ENCODE data around the gene UNK. TPM values are rescaled to one million over a fixed set of nuclear protein-coding genes. Genes with fewer than 3 reads are reported as not detected.
A peak's percentile ranks its signal among the peaks of the same experiment; 100 is the strongest.
"Not testable (repeated sequence)": the region's sequence is repeated elsewhere in the genome, so short reads cannot be mapped to it uniquely, and the experiment has no call there.

UNK gene
- total and polyA plus RNA-seq, 7 experiments from 2014 or later: 21.5 to 49.8 (median 39.7) TPM

DNA sequence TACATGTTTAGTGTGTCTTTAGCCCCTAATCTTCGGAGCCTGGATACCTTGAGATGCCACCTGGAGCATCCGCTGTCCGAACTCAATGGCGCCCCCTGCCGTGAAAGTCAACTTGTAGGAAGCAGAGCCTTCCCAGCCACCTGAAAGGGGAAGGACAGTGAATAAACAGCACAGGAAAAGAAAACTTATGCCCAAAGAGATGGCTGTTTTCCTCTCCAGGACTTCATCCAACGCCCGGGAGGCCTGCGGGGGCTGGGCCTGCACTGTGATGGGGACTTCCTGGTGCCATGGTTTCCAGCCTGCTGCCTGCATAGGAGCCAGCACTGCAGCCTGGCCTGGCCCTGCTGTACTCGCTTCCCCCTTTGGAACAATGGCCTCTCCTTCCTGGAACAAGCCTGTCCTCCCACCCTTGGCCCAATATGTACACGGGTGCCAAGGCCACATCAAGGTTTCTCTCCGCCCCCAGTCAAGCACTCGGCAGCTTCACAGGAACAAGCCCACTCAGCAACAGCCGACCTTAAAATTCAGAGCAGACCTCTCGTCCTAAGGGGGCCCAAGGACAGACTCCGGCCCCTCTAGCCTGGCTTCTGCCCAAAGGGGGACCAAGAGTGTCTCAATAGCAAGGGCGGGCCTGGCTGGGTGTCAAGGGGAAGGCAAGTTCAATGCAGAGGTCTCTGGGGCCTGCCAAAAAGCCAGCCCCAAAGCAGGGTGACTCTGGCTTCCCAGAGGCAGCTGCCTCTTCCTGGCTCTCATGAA lies 64.1 kb downstream of the UNK start:
- H3K27ac Mint-ChIP-seq: peak overlapping the region in 8 of 9 donors; percentile 5 to 83 (median 62)
- peaks cover 0 to 36% (median 6%) of the 10 kb centered on the region in 5 donors for H3K36me3 Mint-ChIP-seq
- intact Hi-C loops (cut with micrococcal nuclease): loop anchor here in 1 of 2 donors (1.0 to 2.0 kb wide), 2 partner anchors 16 to 83 kb away; partner anchors contain the start of gene GALK1
- POLR2A ChIA-PET: interaction anchor here (0.9 to 16.6 kb wide), 9 partner anchors 10 to 95 kb away, joined by 4 to 238 read pairs (median 6); partner anchors contain the start of genes GALK1, TRIM65 and UNK
- peaks cover 13 to 62% (median 24%) of the 10 kb centered on the region in 3 experiments for H3K36me3 ChIP-seq (ENCODE audit: control insufficient read depth in 2 of 3, insufficient read depth in 3 of 3, low read length in 3 of 3)
- H3K27ac ChIP-seq (ENCODE audit: low read depth, low read length): peak overlapping the region; percentile 36
- no peaks in the 10 kb centered on the region for H3K27me3 ChIP-seq (ENCODE audit: control insufficient read depth in 2 of 2, insufficient read depth in 2 of 2, low read length in 2 of 2)
- DNase-seq (peak; percentile 58 to 77 (median 73)), ATAC-seq (no peak)
- peaks cover 15 to 23% of the 10 kb centered on the region in 2 donors for H3K4me1 ChIP-seq (ENCODE audit: control insufficient read depth in 2 of 2, insufficient read depth in 2 of 2, low read length in 2 of 2)
- no peak overlapping the region for H3K4me3 ChIP-seq (ENCODE audit: low read length)
- no peaks in the 10 kb centered on the region for H3K9me3 Mint-ChIP-seq
- CTCF ChIA-PET: interaction anchor here (0.9 to 2.9 kb wide), 4 partner anchors 57 to 95 kb away, joined by 3 to 9 read pairs (median 6); partner anchors contain the start of gene GALK1
- H3K27me3 Mint-ChIP-seq: no peaks in the 10 kb centered on the region
- H3K4me3 Mint-ChIP-seq: peak overlapping the region in 2 of 10 donors; percentile 6 to 13
- no peaks in the 10 kb centered on the region for H3K9me3 ChIP-seq (ENCODE audit: control insufficient read depth in 2 of 3, low read length in 3 of 3)
- peaks cover 14 to 47% (median 24%) of the 10 kb centered on the region in 7 donors for H3K4me1 Mint-ChIP-seq

DNA sequence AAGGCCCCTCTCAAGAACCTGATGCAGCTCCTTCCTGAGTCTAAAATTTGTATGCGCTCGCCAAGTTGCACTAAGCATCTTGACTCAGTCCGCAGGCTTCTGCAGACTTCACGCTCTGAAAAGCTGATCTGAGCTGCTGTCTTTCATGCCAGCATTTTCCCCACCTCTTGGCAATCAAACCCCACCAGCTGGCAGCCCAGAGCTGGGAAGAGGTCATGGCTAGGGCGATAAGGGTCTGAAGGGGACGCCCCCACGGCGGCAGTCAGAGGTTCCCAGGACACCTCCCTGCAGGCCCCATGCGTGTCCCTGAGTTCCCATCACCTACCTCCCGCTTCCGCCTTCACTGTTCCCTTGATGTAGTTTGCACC lies 64.7 kb downstream of the UNK start:
- no peak for ATAC-seq
- no peak for DNase-seq
- H3K27ac ChIP-seq (ENCODE audit: low read depth, low read length): no peak overlapping the region
- H3K9me3 ChIP-seq (ENCODE audit: control insufficient read depth in 2 of 3, low read length in 3 of 3): no peaks in the 10 kb centered on the region
- Mint-ChIP-seq H3K4me1 (peaks cover 17 to 51% (median 24%) of the 10 kb centered on the region in 7 donors), H3K27ac (peak overlapping the region in 1 of 9 donors; percentile 18), H3K36me3 (peaks cover 0 to 36% (median 6%) of the 10 kb centered on the region in 5 donors), H3K9me3 (no peaks in the 10 kb centered on the region), H3K4me3 (no peak overlapping the region), H3K27me3 (no peaks in the 10 kb centered on the region)
- H3K4me1 ChIP-seq (ENCODE audit: control insufficient read depth in 2 of 2, insufficient read depth in 2 of 2, low read length in 2 of 2): peaks cover 15 to 25% of the 10 kb centered on the region in 2 donors
- H3K27me3 ChIP-seq (ENCODE audit: control insufficient read depth in 2 of 2, insufficient read depth in 2 of 2, low read length in 2 of 2): no peaks in the 10 kb centered on the region
- ChIA-PET POLR2A (interaction anchor here (1.2 to 16.6 kb wide), 6 partner anchors 16 to 73 kb away, joined by 3 to 238 read pairs (median 24); partner anchors contain the start of genes TRIM65 and UNK), CTCF (interaction anchor here (0.9 kb wide), 1 partner anchor 56 kb away, joined by 3 read pairs; no protein-coding TSS in a partner anchor)
- H3K4me3 ChIP-seq (ENCODE audit: low read length): no peak overlapping the region
- H3K36me3 ChIP-seq (ENCODE audit: control insufficient read depth in 2 of 3, insufficient read depth in 3 of 3, low read length in 3 of 3): peaks cover 13 to 62% (median 24%) of the 10 kb centered on the region in 3 experiments
- intact Hi-C loops (cut with micrococcal nuclease): loop anchor here in 1 of 2 donors (2.0 kb wide), 1 partner anchor 16 kb away; no protein-coding TSS in a partner anchor

DNA sequence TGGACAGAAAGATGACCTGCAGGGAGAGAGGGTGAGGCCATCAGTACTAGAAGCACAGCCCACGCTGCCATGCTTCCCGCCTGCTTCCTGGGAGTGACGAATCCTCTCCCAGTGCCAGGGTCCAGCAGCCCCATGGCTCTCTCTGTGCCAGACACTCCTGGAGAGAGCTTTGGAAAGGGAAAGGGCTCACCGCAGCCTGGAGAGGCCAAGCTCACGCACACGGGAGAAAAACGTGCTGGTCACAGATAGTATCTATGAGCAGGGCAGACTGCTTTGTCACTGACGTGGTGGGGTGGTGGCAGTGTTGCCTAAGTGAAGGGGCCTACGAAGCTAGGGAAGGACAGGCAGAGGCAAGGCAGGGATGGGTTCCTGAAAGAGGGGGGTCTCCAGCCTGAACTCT lies 65.1 kb downstream of the UNK start:
- CTCF ChIA-PET: interaction anchor here (0.9 kb wide), 1 partner anchor 56 kb away, joined by 3 read pairs; no protein-coding TSS in a partner anchor
- Histone ChIP-seq H3K4me3 (ENCODE audit: low read length) (no peak overlapping the region), H3K27me3 (ENCODE audit: control insufficient read depth in 2 of 2, insufficient read depth in 2 of 2, low read length in 2 of 2) (no peaks in the 10 kb centered on the region), H3K4me1 (ENCODE audit: control insufficient read depth in 2 of 2, insufficient read depth in 2 of 2, low read length in 2 of 2) (peaks cover 18 to 25% of the 10 kb centered on the region in 2 donors), H3K36me3 (ENCODE audit: control insufficient read depth in 2 of 3, insufficient read depth in 3 of 3, low read length in 3 of 3) (peaks cover 13 to 62% (median 24%) of the 10 kb centered on the region in 3 experiments), H3K9me3 (ENCODE audit: control insufficient read depth in 2 of 3, low read length in 3 of 3) (no peaks in the 10 kb centered on the region), H3K27ac (ENCODE audit: low read depth, low read length) (no peak overlapping the region)
- Mint-ChIP-seq H3K4me1 (peaks cover 18 to 53% (median 27%) of the 10 kb centered on the region in 7 donors), H3K4me3 (no peak overlapping the region), H3K27me3 (no peaks in the 10 kb centered on the region), H3K9me3 (no peaks in the 10 kb centered on the region), H3K27ac (peak overlapping the region in 3 of 9 donors; percentile 18 to 47 (median 31)), H3K36me3 (peaks cover 0 to 36% (median 6%) of the 10 kb centered on the region in 5 donors)
- POLR2A ChIA-PET: interaction anchor here (0.7 to 16.6 kb wide), 7 partner anchors 9 to 85 kb away, joined by 3 to 238 read pairs (median 3); partner anchors contain the start of gene GALK1
- no peak for DNase-seq
- ATAC-seq: no peak
- intact Hi-C loops (cut with micrococcal nuclease): loop anchor here in 1 of 2 donors (2.0 kb wide), 1 partner anchor 17 kb away; no protein-coding TSS in a partner anchor

DNA sequence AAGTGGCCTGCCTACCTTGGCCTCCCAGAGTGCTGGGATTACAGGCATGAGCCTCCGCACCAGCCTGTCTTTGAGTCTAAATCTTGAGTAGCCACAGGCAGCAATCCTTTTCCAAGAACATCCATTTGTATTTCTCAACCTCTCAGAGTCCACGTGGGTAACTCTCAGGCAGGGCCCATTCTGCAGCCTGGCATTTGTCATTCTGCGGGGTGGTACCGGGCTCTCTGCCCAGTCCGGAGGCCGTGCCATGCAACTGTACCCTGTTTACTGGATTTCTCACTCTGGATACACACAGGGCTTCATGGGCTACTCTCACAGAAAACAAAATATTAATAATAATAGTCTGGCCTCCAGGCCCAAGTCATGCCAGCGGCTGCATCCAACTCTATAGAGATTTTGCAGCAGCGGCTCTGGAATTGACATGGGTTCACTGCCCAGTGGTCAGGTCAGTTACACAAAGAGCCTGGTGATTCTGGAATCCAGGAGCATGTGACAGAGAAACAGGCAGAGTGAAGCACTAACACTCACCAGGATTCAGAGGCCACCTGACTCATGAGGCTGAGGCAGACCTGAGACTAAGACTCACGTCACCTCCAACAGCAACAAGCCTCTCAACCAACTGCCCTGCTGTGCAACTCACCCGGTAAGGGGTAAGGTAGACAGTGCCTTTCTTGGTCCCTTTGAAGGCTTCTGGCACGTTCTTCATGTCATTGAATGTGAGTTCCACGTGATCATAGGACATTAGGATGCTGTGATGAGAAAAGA lies 66.5 kb downstream of the UNK start:
- Histone ChIP-seq H3K27me3 (ENCODE audit: control insufficient read depth in 2 of 2, insufficient read depth in 2 of 2, low read length in 2 of 2) (no peaks in the 10 kb centered on the region), H3K4me1 (ENCODE audit: control insufficient read depth in 2 of 2, insufficient read depth in 2 of 2, low read length in 2 of 2) (peaks cover 14 to 18% of the 10 kb centered on the region in 2 donors), H3K4me3 (ENCODE audit: low read length) (no peak overlapping the region), H3K36me3 (ENCODE audit: control insufficient read depth in 2 of 3, insufficient read depth in 3 of 3, low read length in 3 of 3) (peaks cover 13 to 56% (median 24%) of the 10 kb centered on the region in 3 experiments), H3K27ac (ENCODE audit: low read depth, low read length) (no peak overlapping the region), H3K9me3 (ENCODE audit: control insufficient read depth in 2 of 3, low read length in 3 of 3) (no peaks in the 10 kb centered on the region)
- POLR2A ChIA-PET: interaction anchor here (0.9 to 16.6 kb wide), 5 partner anchors 14 to 87 kb away, joined by 3 to 354 read pairs (median 6); partner anchors contain the start of genes GALK1 and TRIM47
- ATAC-seq (no peak), DNase-seq (no peak)
- Mint-ChIP-seq H3K4me1 (peaks cover 14 to 44% (median 24%) of the 10 kb centered on the region in 7 donors), H3K9me3 (no peaks in the 10 kb centered on the region), H3K27ac (no peak overlapping the region), H3K4me3 (no peak overlapping the region), H3K36me3 (peaks cover 0 to 35% (median 6%) of the 10 kb centered on the region in 5 donors), H3K27me3 (no peaks in the 10 kb centered on the region)
- intact Hi-C loops (cut with micrococcal nuclease): no loop called here
- CTCF ChIA-PET: interaction anchor here (0.6 kb wide), 1 partner anchor 10 kb away, joined by 3 read pairs; no protein-coding TSS in a partner anchor

DNA sequence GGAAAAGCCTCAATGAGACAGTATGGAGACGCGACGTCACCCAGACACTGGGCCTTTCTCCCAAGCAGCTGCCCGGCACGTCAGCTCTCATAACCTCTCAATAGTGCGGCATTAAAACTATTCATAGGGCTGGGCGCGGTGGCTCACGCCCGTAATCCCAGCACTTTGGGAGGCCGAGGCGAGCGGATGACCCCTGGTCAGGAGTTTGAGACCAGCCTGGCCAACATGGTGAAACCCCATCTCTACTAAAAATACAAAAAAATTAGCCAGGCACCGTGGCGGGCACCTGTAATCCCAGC lies 67.0 kb downstream of the UNK start:
- H3K27ac ChIP-seq (ENCODE audit: low read depth, low read length); H3K9me3 ChIP-seq (ENCODE audit: control insufficient read depth in 2 of 3, low read length in 3 of 3); H3K4me3 ChIP-seq (ENCODE audit: low read length); DNase-seq; intact Hi-C loops (cut with micrococcal nuclease); H3K27ac Mint-ChIP-seq; H3K9me3 Mint-ChIP-seq; H3K27me3 Mint-ChIP-seq; ATAC-seq; CTCF ChIA-PET; H3K27me3 ChIP-seq (ENCODE audit: control insufficient read depth in 2 of 2, insufficient read depth in 2 of 2, low read length in 2 of 2): not testable (repeated sequence)
- Mint-ChIP-seq H3K4me3 (peak overlapping the region in 1 of 10 donors; percentile 27), H3K4me1 (peaks cover 19 to 49% (median 28%) of the 10 kb centered on the region in 7 donors), H3K36me3 (peaks cover 0 to 29% (median 6%) of the 10 kb centered on the region in 5 donors)
- Histone ChIP-seq H3K4me1 (ENCODE audit: control insufficient read depth in 2 of 2, insufficient read depth in 2 of 2, low read length in 2 of 2) (peaks cover 19 to 24% of the 10 kb centered on the region in 2 donors), H3K36me3 (ENCODE audit: control insufficient read depth in 2 of 3, insufficient read depth in 3 of 3, low read length in 3 of 3) (peaks cover 13 to 50% (median 24%) of the 10 kb centered on the region in 3 experiments)
- POLR2A ChIA-PET: interaction anchor here (0.5 to 16.6 kb wide), 5 partner anchors 19 to 75 kb away, joined by 4 to 354 read pairs (median 40); partner anchors contain the start of genes MRPL38, TRIM47 and TRIM65

DNA sequence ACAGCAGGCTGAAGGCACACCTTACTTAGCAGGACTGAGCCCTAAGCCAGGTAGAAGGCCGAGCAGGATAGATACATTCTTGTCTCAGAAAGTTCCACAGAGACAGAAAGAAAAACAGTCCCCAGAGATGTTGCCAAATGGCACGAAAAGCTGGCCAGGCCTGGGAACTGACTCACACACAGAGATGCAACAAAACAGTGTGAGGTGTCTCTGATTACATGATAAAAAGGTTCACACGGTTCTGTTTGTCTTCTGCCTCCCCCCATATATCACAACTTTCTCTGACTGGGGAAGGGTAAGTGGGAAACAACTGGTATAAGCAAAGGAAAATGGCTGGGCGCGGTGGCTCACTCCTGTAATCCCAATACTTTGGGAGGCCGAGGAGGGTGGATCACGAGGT lies 68.8 kb downstream of the UNK start:
- H3K4me1 Mint-ChIP-seq: peaks cover 19 to 49% (median 30%) of the 10 kb centered on the region in 7 donors
- no peaks in the 10 kb centered on the region for H3K9me3 Mint-ChIP-seq
- ChIA-PET CTCF (interaction anchor here (1.1 to 4.3 kb wide), 6 partner anchors 9 to 100 kb away, joined by 3 to 17 read pairs (median 5); partner anchors contain the start of genes GALK1 and UNC13D), POLR2A (interaction anchor here (1.4 to 16.6 kb wide), 11 partner anchors 9 to 89 kb away, joined by 6 to 354 read pairs (median 40); partner anchors contain the start of genes GALK1, MRPL38, TRIM47 and TRIM65)
- peak overlapping the region in 6 of 9 donors; percentile 44 to 84 (median 66) for H3K27ac Mint-ChIP-seq
- Histone ChIP-seq H3K27me3 (ENCODE audit: control insufficient read depth in 2 of 2, insufficient read depth in 2 of 2, low read length in 2 of 2) (no peaks in the 10 kb centered on the region), H3K9me3 (ENCODE audit: control insufficient read depth in 2 of 3, low read length in 3 of 3) (no peaks in the 10 kb centered on the region), H3K27ac (ENCODE audit: low read depth, low read length) (no peak overlapping the region), H3K4me3 (ENCODE audit: low read length) (no peak overlapping the region), H3K4me1 (ENCODE audit: control insufficient read depth in 2 of 2, insufficient read depth in 2 of 2, low read length in 2 of 2) (peaks cover 19 to 24% of the 10 kb centered on the region in 2 donors), H3K36me3 (ENCODE audit: control insufficient read depth in 2 of 3, insufficient read depth in 3 of 3, low read length in 3 of 3) (peaks cover 12 to 32% (median 13%) of the 10 kb centered on the region in 3 experiments)
- intact Hi-C loops (cut with micrococcal nuclease): no loop called here
- peaks cover 0 to 19% (median 4%) of the 10 kb centered on the region in 5 donors for H3K36me3 Mint-ChIP-seq
- peak overlapping the region in 5 of 10 donors; percentile 56 to 66 (median 60) for H3K4me3 Mint-ChIP-seq
- DNase-seq (no peak), ATAC-seq (no peak)
- no peaks in the 10 kb centered on the region for H3K27me3 Mint-ChIP-seq
